OCI-LY3 (cell line): ENCODE data around the gene PACSIN2.

Source experiments
- H2AFZ ChIP-seq: fragments of 200-600, 300-600 bp; shearing (Covaris generic); 2 replicates; pipeline ENCODE4 v1.6.0; 2014; ENCODE audit warnings: antibody characterized with exemption, low read depth, low read length
- H3K27ac ChIP-seq: fragments of 200-600, 300-600 bp; sonication (generic); 2 replicates; pipeline ENCODE4 v1.5.1; 2014; ENCODE audit warnings: mild to moderate bottlenecking, low read length, moderate library complexity, mixed read lengths
- H3K27me3 ChIP-seq: fragments of 200-600, 300-600 bp; sonication (generic); 2 replicates; pipeline ENCODE4 v1.6.1; 2014; ENCODE audit warnings: low read depth, low read length, mixed read lengths
- H3K36me3 ChIP-seq: fragments of 200-600, 300-600 bp; sonication (generic); replicated peaks from 2 replicates; pipeline ENCODE3; 2014; ENCODE audit warnings: low read depth, low read length, mixed read lengths
- H3K4me1 ChIP-seq: fragments of 300-600, 200-600 bp; sonication (generic); 2 replicates; pipeline ENCODE4 v1.6.1; 2014; ENCODE audit warnings: low read length, mixed read lengths
- H3K4me2 ChIP-seq: fragments of 200-600, 300-600 bp; sonication (generic); 2 replicates; pipeline ENCODE4 v1.6.1; 2014; ENCODE audit warnings: low read length, mixed read lengths
- H3K4me3 ChIP-seq: fragments of 300-600, 200-600 bp; sonication (generic); 2 replicates; pipeline ENCODE4 v1.5.1; 2014; ENCODE audit warnings: antibody characterized with exemption, mild to moderate bottlenecking, low read length, moderate library complexity
- H3K79me2 ChIP-seq: fragments of 300-600, 200-600 bp; shearing (Covaris generic); 2 replicates; pipeline ENCODE4 v1.6.1; 2014; ENCODE audit warnings: mild to moderate bottlenecking, low read length, mixed read lengths
- H3K9ac ChIP-seq: fragments of 300-600, 200-600 bp; shearing (Covaris generic); 2 replicates; pipeline ENCODE4 v1.6.0; 2014; ENCODE audit warnings: mild to moderate bottlenecking, low read length, moderate library complexity
- H3K9me3 ChIP-seq: fragments of 200-600, 300-600 bp; shearing (Covaris generic); 2 replicates; pipeline ENCODE4 v1.6.1; 2014; ENCODE audit warnings: low read length, mixed read lengths; ENCODE audit not compliant: insufficient read depth
- H4K20me1 ChIP-seq: fragments of 200-600, 300-600 bp; sonication (generic); 2 replicates; pipeline ENCODE4 v1.6.1; 2016; ENCODE audit warnings: low read length, mixed read lengths; ENCODE audit not compliant: insufficient read depth
- EZH2phosphoT487 ChIP-seq: fragments of 200-600 bp; shearing (Covaris generic); IDR thresholded peaks from 2 replicates; pipeline ENCODE4 v1.6.1; 2018; ENCODE audit warnings: antibody characterized with exemption, mixed run types, low read depth
- TF ChIP-seq, protein P1 (sequence below): fragments of 200-600, 300-600 bp; sonication (generic); IDR thresholded peaks from 2 replicates; pipeline ENCODE4 v1.5.1; 2014; ENCODE audit warnings: antibody characterized with exemption, low read length, low read depth

PACSIN2 gene

GRCh38 chr22:42949159-42949558 is 65.8 kb downstream of the PACSIN2 start:
- no peak for TF ChIP-seq EZH2phosphoT487
- TF ChIP-seq, protein P1, sequence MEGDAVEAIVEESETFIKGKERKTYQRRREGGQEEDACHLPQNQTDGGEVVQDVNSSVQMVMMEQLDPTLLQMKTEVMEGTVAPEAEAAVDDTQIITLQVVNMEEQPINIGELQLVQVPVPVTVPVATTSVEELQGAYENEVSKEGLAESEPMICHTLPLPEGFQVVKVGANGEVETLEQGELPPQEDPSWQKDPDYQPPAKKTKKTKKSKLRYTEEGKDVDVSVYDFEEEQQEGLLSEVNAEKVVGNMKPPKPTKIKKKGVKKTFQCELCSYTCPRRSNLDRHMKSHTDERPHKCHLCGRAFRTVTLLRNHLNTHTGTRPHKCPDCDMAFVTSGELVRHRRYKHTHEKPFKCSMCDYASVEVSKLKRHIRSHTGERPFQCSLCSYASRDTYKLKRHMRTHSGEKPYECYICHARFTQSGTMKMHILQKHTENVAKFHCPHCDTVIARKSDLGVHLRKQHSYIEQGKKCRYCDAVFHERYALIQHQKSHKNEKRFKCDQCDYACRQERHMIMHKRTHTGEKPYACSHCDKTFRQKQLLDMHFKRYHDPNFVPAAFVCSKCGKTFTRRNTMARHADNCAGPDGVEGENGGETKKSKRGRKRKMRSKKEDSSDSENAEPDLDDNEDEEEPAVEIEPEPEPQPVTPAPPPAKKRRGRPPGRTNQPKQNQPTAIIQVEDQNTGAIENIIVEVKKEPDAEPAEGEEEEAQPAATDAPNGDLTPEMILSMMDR, result no peak

GRCh38 chr22:42948294-42948693 is 66.7 kb downstream of the PACSIN2 start:
- Histone ChIP-seq H3K36me3 (no peaks in the 10 kb centered on the region), H2AFZ (no peak overlapping the region), H3K27ac (no peak overlapping the region), H3K27me3 (no peaks in the 10 kb centered on the region), H4K20me1 (peaks cover 24% of the 10 kb centered on the region), H3K79me2 (peaks cover 20% of the 10 kb centered on the region), H3K4me3 (no peak overlapping the region), H3K9ac (no peak overlapping the region), H3K4me1 (peaks cover 6% of the 10 kb centered on the region; the same call in 1 of the 2 replicates), H3K9me3 (no peaks in the 10 kb centered on the region), H3K4me2 (no peak overlapping the region)
- TF ChIP-seq, protein P1, result no peak
- TF ChIP-seq EZH2phosphoT487, result no peak

More at GRCh38 chr22:42949159-42949558, 65.8 kb downstream of the PACSIN2 start:
- Histone ChIP-seq H3K4me1 (peaks cover 6% of the 10 kb centered on the region; the same call in 1 of the 2 replicates), H3K4me2 (no peak overlapping the region), H3K27me3 (no peaks in the 10 kb centered on the region), H3K79me2 (peaks cover 21% of the 10 kb centered on the region), H3K36me3 (no peaks in the 10 kb centered on the region), H3K9me3 (no peaks in the 10 kb centered on the region), H2AFZ (no peak overlapping the region), H3K4me3 (no peak overlapping the region), H3K27ac (no peak overlapping the region), H3K9ac (no peak overlapping the region), H4K20me1 (peaks cover 24% of the 10 kb centered on the region)

DNA sequence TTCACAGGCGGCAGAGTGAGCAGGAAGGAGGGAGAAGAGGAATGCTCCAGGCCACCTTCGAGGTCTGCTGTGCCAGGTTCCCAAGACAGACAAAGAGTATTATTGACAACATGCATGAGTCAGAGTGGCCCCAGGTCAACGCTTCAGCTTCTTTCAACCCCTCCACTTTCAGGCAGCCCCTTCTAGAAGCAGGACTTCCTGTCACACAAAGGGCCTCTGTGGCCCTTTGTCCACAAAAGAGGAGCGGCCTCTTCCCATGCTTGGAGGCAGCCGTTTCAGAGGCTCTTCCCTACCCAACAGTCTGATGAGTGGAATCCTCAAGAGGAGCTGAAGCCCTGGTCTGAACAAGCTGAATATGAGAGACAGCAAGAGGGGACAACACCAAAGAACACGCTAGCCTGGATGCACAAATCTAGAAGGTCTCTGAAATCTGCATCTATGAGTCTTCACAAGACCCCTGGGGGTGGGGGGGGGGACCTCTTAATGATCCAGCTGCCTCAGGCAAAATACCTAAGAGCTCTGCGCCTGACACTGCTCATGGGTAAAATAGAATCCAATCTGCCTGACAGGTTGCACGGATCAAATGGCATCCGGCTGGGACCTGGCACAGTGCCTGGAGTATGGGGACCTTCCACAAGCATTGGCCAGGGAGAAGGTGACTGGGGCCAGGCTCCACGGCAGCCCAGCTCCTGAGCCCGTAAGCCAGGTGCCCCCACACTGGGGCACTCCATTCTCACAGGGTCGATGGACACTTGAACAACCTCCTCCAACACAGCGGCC is 67.5 kb downstream of the PACSIN2 start:
- no peak overlapping the region for H3K9ac ChIP-seq
- peaks cover 21% of the 10 kb centered on the region; the same call in 1 of the 2 replicates for H3K79me2 ChIP-seq

DNA sequence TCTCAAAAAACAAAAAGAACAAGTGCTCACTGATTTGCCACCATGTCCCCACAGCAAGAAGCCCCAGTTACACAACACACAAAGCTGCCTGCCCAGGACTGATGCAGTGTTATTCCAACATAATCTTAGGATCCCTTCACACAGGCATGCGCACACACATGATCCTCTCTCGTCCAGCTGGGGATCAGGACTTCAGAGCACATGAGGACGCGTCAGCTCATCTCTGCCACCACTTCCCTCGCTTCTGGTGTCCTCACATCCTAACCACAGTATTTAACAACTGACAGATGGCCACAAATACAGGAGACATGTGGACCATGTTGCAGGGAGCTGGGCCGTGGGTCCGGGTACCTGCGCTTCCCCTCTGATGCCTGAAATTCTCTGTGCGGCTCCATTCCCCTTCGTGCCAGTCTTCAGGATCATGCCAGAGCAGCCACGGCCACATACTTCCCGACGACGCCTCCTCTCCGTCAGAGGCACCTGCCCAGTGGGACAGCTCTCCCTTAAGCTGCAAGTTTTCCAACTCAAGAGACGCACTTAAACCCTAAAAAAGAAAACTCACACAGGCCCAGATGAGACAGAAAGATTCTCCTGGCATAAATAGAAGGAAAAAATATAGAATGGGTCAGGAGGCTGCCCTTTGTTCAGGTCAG is 68.3 kb downstream of the PACSIN2 start:
- Histone ChIP-seq H4K20me1 (peaks cover 23% of the 10 kb centered on the region), H3K4me2 (no peak overlapping the region), H3K9ac (no peak overlapping the region), H3K9me3 (no peaks in the 10 kb centered on the region), H3K27ac (no peak overlapping the region), H3K4me3 (no peak overlapping the region), H2AFZ (no peak overlapping the region), H3K27me3 (no peaks in the 10 kb centered on the region), H3K79me2 (peaks cover 21% of the 10 kb centered on the region; the same call in 1 of the 2 replicates), H3K36me3 (no peaks in the 10 kb centered on the region), H3K4me1 (peaks cover 6% of the 10 kb centered on the region; the same call in 1 of the 2 replicates)
- TF ChIP-seq, protein P1, result no peak

More for the DNA sequence above, 67.5 kb downstream of the PACSIN2 start:
- H3K4me1 ChIP-seq, result peaks cover 6% of the 10 kb centered on the region; the same call in 1 of the 2 replicates
- no peak overlapping the region for H3K4me3 ChIP-seq
- TF ChIP-seq EZH2phosphoT487, result no peak
- TF ChIP-seq, protein P1, result no peak
- H3K36me3 ChIP-seq, result no peaks in the 10 kb centered on the region
- no peaks in the 10 kb centered on the region for H3K27me3 ChIP-seq
- no peaks in the 10 kb centered on the region for H3K9me3 ChIP-seq
- no peak overlapping the region for H3K4me2 ChIP-seq
- no peak overlapping the region for H3K27ac ChIP-seq
- H2AFZ ChIP-seq, result no peak overlapping the region
- peaks cover 24% of the 10 kb centered on the region for H4K20me1 ChIP-seq
